Measurements from ENCODE around the gene CASD1. TPM values are rescaled to one million over a fixed set of nuclear protein-coding genes. Genes with fewer than 3 reads are reported as not detected.

Gene CASD1
- 38.1 and 39.0 TPM in 2 replicates for total RNA-seq (2014; rRNA removed; shearing (Covaris generic))
- polyA plus RNA-seq (2016; fragmentation: Nextera tagmentation; extraction: Ambion mirVana), result 14.3 and 15.5 TPM in 2 replicates
- long read RNA-seq, partial matches to known transcripts, result 1 of 2 reads
- long read RNA-seq, other reads (novel, unspliced or antisense), result 1 of 2 reads

DNA sequence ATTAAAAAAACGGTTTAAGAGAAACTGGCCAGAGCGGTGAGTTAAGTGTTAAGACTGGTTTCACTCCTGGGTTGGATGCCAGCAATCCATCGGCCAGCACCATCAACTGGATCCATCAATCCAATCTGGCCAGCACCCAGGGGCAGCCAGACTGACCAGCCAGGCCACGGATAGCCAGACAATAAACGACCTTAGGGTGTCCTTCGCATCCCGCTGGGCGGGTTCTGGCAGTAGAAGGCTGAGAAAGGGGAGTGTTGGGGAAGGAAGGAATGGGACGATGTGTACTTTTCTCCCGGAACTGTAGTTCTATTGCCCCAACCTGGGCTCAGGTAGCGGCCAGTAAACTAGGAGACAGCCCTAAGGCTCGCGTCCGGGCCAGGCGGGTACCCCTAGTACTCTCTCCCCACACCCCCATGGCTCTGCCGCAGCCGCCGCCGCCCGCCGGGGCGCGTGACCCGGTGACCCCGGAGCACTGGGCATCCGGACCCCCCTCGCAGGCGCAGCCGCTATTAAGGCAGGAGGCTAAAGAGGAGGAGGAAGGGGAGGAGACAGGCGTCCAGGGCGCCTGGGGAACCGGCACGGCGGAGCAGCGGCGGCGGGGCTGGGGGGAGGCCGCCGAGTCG lies at the start of gene CASD1:
Gene CASD1 (plus strand): TSS at position 546 of the 623 bp plus-strand sequence. CDS start 276 bp downstream, outside the sequence.
- H3K27me3 ChIP-seq (ENCODE audit: insufficient read depth), result no peaks in the 10 kb centered on the region
- peaks cover 41% of the 10 kb centered on the region for H3K79me2 ChIP-seq (replicated peaks; ENCODE audit: insufficient read depth)
- peaks cover 2% of the 10 kb centered on the region for H3K27me3 Mint-ChIP-seq (ENCODE audit: insufficient read depth, low read depth, poor library complexity)
- peak within 1 kb of the TSS; percentile 83 for H3K4me3 Mint-ChIP-seq
- H4K20me1 ChIP-seq (replicated peaks; ENCODE audit: insufficient read depth), result no peaks in the 10 kb centered on the region
- peak within 1 kb of the TSS; percentile 99 for H2AFZ ChIP-seq
- H3K4me1 Mint-ChIP-seq, result peaks cover 39% of the 10 kb centered on the region
- H3F3A ChIP-seq (replicated peaks; ENCODE audit: low read depth), result no peaks in the 10 kb centered on the region
- peak; percentile 57; the same call in 1 of the 2 replicates for TF ChIP-seq POLR2AphosphoS5 (IDR thresholded peaks at IDR 0.05; ENCODE audit: low read depth)
- no peak for TF ChIP-seq CREB1 (CRISPR knock-in tag; IDR thresholded peaks at IDR 0.05; ENCODE audit: low read depth)
- ATAC-seq (peak; percentile 60), DNase-seq (ENCODE audit: low spot score) (peak; percentile 72)
- peak within 1 kb of the TSS; percentile 61 for H3K27ac ChIP-seq (ENCODE audit: low read depth)
- H3K9me2 ChIP-seq (ENCODE audit: insufficient read depth), result no peaks in the 10 kb centered on the region
- H3K4me1 ChIP-seq (ENCODE audit: insufficient read depth), result peaks cover 23% of the 10 kb centered on the region
- no peaks in the 10 kb centered on the region for H3K36me3 Mint-ChIP-seq (ENCODE audit: low read depth)
- peak within 1 kb of the TSS; percentile 74 for H3K4me3 ChIP-seq
- no peaks in the 10 kb centered on the region for H3K36me3 ChIP-seq (ENCODE audit: insufficient read depth)
- peak within 1 kb of the TSS; percentile 96 for H3K27ac Mint-ChIP-seq
- H3K9me3 Mint-ChIP-seq, result no peaks in the 10 kb centered on the region
- H3K4me2 ChIP-seq, result peak within 1 kb of the TSS; percentile 87

DNA sequence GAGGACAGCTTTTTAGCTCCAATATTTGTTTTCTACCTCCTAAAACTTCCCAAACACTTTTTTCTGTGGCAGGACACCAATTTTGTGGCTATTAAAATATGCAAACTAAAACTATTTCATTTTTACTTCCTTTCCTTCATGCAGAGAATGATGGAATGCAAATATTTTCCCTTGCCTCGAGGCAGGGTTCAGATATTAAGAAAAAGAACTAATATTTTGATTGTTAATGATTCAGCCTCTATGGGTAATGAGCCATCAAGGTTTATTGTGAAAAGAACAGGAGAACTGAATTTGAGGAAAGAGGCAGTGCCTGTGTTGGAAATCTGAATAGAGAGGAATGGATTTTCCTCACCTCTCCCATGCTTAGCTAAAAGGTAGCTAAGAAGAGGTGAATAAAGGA lies 43.1 kb upstream of the CASD1 start:
- 0 out of 2 replicates have a peak overlapping the region, but pooled peaks have one; percentile 19 for H2AFZ ChIP-seq
- TF ChIP-seq JUNB (IDR thresholded peaks at IDR 0.05; ENCODE audit: unreplicated experiment) (no peak), CREB1 (CRISPR knock-in tag; IDR thresholded peaks at IDR 0.05; ENCODE audit: low read depth) (no peak), ZNF331 (CRISPR knock-in tag; IDR thresholded peaks at IDR 0.05; ENCODE audit: low read depth) (no peak)
- DNase-seq (ENCODE audit: low spot score) (no peak), ATAC-seq (no peak)
- Mint-ChIP-seq H3K27me3 (ENCODE audit: insufficient read depth, low read depth, poor library complexity) (peaks cover 2% of the 10 kb centered on the region), H3K36me3 (ENCODE audit: low read depth) (no peaks in the 10 kb centered on the region), H3K9me3 (no peaks in the 10 kb centered on the region), H3K27ac (no peak overlapping the region), H3K4me3 (no peak overlapping the region), H3K4me1 (peaks cover 5% of the 10 kb centered on the region)
- no peak overlapping the region for H3K27ac ChIP-seq (ENCODE audit: low read depth)
- no peaks in the 10 kb centered on the region for H3K79me2 ChIP-seq (replicated peaks; ENCODE audit: insufficient read depth)
- H3K36me3 ChIP-seq (ENCODE audit: insufficient read depth), result no peaks in the 10 kb centered on the region
- no peaks in the 10 kb centered on the region for H3K4me1 ChIP-seq (ENCODE audit: insufficient read depth)
- no peaks in the 10 kb centered on the region for H3F3A ChIP-seq (replicated peaks; ENCODE audit: low read depth)
- no peak overlapping the region for H3K4me2 ChIP-seq
- H3K4me3 ChIP-seq, result no peak overlapping the region
- 0 out of 2 replicates have a peak, but pooled peaks cover 3% of the 10 kb centered on the region for H3K9me2 ChIP-seq (ENCODE audit: insufficient read depth)
- no peaks in the 10 kb centered on the region for H3K27me3 ChIP-seq (ENCODE audit: insufficient read depth)
- H4K20me1 ChIP-seq (replicated peaks; ENCODE audit: insufficient read depth), result no peaks in the 10 kb centered on the region

DNA sequence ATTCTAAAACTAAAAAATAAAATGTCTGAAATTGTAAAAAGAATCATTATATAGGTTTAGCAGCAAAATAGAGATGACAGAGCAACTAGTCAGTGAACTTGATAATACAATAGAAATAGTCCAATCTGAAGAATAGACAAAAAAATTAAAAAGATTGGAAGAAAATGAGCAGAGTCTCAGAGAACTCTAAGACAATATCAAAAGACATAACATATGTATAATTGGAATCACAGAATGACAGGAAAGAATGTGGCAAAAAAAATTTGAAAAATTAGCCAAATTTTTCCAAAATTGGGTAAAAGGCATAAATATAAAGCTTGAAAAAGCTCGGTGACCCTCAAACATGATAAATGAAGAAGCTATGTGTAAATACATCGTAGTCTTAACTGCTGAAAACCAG lies 38.0 kb upstream of the CASD1 start:
- Histone ChIP-seq H3K79me2 (replicated peaks; ENCODE audit: insufficient read depth) (no peaks in the 10 kb centered on the region), H3K4me1 (ENCODE audit: insufficient read depth) (no peaks in the 10 kb centered on the region), H3K27ac (ENCODE audit: low read depth) (no peak overlapping the region), H2AFZ (no peak overlapping the region), H3F3A (replicated peaks; ENCODE audit: low read depth) (no peaks in the 10 kb centered on the region), H3K4me2 (no peak overlapping the region), H3K4me3 (no peak overlapping the region), H3K27me3 (ENCODE audit: insufficient read depth) (no peaks in the 10 kb centered on the region), H4K20me1 (replicated peaks; ENCODE audit: insufficient read depth) (no peaks in the 10 kb centered on the region), H3K36me3 (ENCODE audit: insufficient read depth) (no peaks in the 10 kb centered on the region), H3K9me2 (ENCODE audit: insufficient read depth) (no peaks in the 10 kb centered on the region)
- Mint-ChIP-seq H3K9me3 (no peaks in the 10 kb centered on the region; the same call in 2 of the 3 replicates), H3K4me1 (peaks cover 5% of the 10 kb centered on the region), H3K36me3 (ENCODE audit: low read depth) (no peaks in the 10 kb centered on the region), H3K27ac (no peak overlapping the region), H3K4me3 (no peak overlapping the region), H3K27me3 (ENCODE audit: insufficient read depth, low read depth, poor library complexity) (peaks cover 2% of the 10 kb centered on the region)
- ATAC-seq, result no peak
- no peak for DNase-seq (ENCODE audit: low spot score)
- no peak for TF ChIP-seq STAT1 (IDR thresholded peaks at IDR 0.05; ENCODE audit: unreplicated experiment)
- TF ChIP-seq EZH2phosphoT487 (IDR thresholded peaks at IDR 0.05; ENCODE audit: unreplicated experiment), result no peak
- no peak for TF ChIP-seq POLR2AphosphoS5 (IDR thresholded peaks at IDR 0.05; ENCODE audit: low read depth)
- no peak for TF ChIP-seq NANOG (IDR thresholded peaks at IDR 0.05; ENCODE audit: borderline replicate concordance)
- TF ChIP-seq, protein P1, sequence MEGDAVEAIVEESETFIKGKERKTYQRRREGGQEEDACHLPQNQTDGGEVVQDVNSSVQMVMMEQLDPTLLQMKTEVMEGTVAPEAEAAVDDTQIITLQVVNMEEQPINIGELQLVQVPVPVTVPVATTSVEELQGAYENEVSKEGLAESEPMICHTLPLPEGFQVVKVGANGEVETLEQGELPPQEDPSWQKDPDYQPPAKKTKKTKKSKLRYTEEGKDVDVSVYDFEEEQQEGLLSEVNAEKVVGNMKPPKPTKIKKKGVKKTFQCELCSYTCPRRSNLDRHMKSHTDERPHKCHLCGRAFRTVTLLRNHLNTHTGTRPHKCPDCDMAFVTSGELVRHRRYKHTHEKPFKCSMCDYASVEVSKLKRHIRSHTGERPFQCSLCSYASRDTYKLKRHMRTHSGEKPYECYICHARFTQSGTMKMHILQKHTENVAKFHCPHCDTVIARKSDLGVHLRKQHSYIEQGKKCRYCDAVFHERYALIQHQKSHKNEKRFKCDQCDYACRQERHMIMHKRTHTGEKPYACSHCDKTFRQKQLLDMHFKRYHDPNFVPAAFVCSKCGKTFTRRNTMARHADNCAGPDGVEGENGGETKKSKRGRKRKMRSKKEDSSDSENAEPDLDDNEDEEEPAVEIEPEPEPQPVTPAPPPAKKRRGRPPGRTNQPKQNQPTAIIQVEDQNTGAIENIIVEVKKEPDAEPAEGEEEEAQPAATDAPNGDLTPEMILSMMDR (conservative IDR thresholded peaks at IDR 0.05; ENCODE audit: low read depth in 2 of 2), result no peak
- TF ChIP-seq, protein P2, sequence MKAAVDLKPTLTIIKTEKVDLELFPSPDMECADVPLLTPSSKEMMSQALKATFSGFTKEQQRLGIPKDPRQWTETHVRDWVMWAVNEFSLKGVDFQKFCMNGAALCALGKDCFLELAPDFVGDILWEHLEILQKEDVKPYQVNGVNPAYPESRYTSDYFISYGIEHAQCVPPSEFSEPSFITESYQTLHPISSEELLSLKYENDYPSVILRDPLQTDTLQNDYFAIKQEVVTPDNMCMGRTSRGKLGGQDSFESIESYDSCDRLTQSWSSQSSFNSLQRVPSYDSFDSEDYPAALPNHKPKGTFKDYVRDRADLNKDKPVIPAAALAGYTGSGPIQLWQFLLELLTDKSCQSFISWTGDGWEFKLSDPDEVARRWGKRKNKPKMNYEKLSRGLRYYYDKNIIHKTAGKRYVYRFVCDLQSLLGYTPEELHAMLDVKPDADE (IDR thresholded peaks at IDR 0.05), result no peak
- no peak for TF ChIP-seq ZNF114 (CRISPR knock-in tag; IDR thresholded peaks at IDR 0.05)
- no peak for TF ChIP-seq EZH2 (IDR thresholded peaks at IDR 0.05; ENCODE audit: low read depth, unreplicated experiment)
